Measurements from ENCODE around the gene EFNA2. TPM values are rescaled to one million over a fixed set of nuclear protein-coding genes. Genes with fewer than 3 reads are reported as not detected.
"Not testable (repeated sequence)": the region's sequence is repeated elsewhere in the genome, so short reads cannot be mapped to it uniquely, and the experiment has no call there.

Gene EFNA2
- total and polyA plus RNA-seq, 2 experiments from 2014 or later = 2.7 to 10.3 TPM

GRCh38 chr19:1327125-1327524, 41.5 kb downstream of the EFNA2 start:
- H3K9me2 ChIP-seq (ENCODE audit: insufficient read depth) = no peaks in the 10 kb centered on the region
- no peak for ATAC-seq
- 0 out of 2 replicates have a peak, but pooled peaks cover 10% of the 10 kb centered on the region for H3K27me3 ChIP-seq (ENCODE audit: insufficient read depth)
- peak overlapping the region; percentile 63; the same call in 1 of the 2 replicates for H2AFZ ChIP-seq
- no peak overlapping the region for H3K4me3 Mint-ChIP-seq
- H4K20me1 ChIP-seq (replicated peaks; ENCODE audit: insufficient read depth) = no peaks in the 10 kb centered on the region
- no peaks in the 10 kb centered on the region for H3K36me3 Mint-ChIP-seq (ENCODE audit: low read depth)
- H3K4me3 ChIP-seq = no peak overlapping the region
- H3K4me2 ChIP-seq = no peak overlapping the region
- peaks cover 2% of the 10 kb centered on the region; the same call in 1 of the 2 replicates for H3F3A ChIP-seq (replicated peaks; ENCODE audit: low read depth)
- 0 out of 2 replicates have a peak overlapping the region, but pooled peaks have one; percentile 17 for H3K27ac Mint-ChIP-seq
- H3K27me3 Mint-ChIP-seq (ENCODE audit: insufficient read depth, low read depth, poor library complexity) = peaks cover 18% of the 10 kb centered on the region
- H3K4me1 Mint-ChIP-seq = peaks cover 5% of the 10 kb centered on the region
- H3K27ac ChIP-seq (ENCODE audit: low read depth) = no peak overlapping the region
- peaks cover 6% of the 10 kb centered on the region; the same call in 1 of the 2 replicates for H3K4me1 ChIP-seq (ENCODE audit: insufficient read depth)
- no peaks in the 10 kb centered on the region for H3K79me2 ChIP-seq (replicated peaks; ENCODE audit: insufficient read depth)
- DNase-seq (ENCODE audit: low spot score) = no peak
- H3K36me3 ChIP-seq (ENCODE audit: insufficient read depth) = no peaks in the 10 kb centered on the region
- no peaks in the 10 kb centered on the region for H3K9me3 Mint-ChIP-seq
- TF ChIP-seq ZNF462 (CRISPR knock-in tag; IDR thresholded peaks at IDR 0.05) = no peak
- TF ChIP-seq ZNF114 (CRISPR knock-in tag; IDR thresholded peaks at IDR 0.05) = no peak
- no peak for TF ChIP-seq CREB1 (CRISPR knock-in tag; IDR thresholded peaks at IDR 0.05; ENCODE audit: low read depth)
- no peak for TF ChIP-seq POLR2AphosphoS5 (IDR thresholded peaks at IDR 0.05; ENCODE audit: low read depth)
- no peak for TF ChIP-seq NANOG (IDR thresholded peaks at IDR 0.05; ENCODE audit: borderline replicate concordance)
- TF ChIP-seq EZH2phosphoT487 (IDR thresholded peaks at IDR 0.05; ENCODE audit: unreplicated experiment) = no peak
- TF ChIP-seq ZNF331 (CRISPR knock-in tag; IDR thresholded peaks at IDR 0.05; ENCODE audit: low read depth) = no peak
- no peak for TF ChIP-seq REST (IDR thresholded peaks at IDR 0.05; ENCODE audit: unreplicated experiment)
- no peak for TF ChIP-seq CTCF (conservative IDR thresholded peaks at IDR 0.05; ENCODE audit: low read depth in 2 of 2)
- TF ChIP-seq STAT1 (IDR thresholded peaks at IDR 0.05; ENCODE audit: unreplicated experiment) = no peak

GRCh38 chr19:1332208-1332607, 46.5 kb downstream of the EFNA2 start:
- not testable (repeated sequence) for ATAC-seq; H3K27me3 Mint-ChIP-seq (ENCODE audit: insufficient read depth, low read depth, poor library complexity); DNase-seq (ENCODE audit: low spot score); H3K4me3 ChIP-seq; H3K27ac ChIP-seq (ENCODE audit: low read depth); H3K4me1 Mint-ChIP-seq; H3K4me1 ChIP-seq (ENCODE audit: insufficient read depth); H3K9me2 ChIP-seq (ENCODE audit: insufficient read depth); H3K9me3 Mint-ChIP-seq; H3K27ac Mint-ChIP-seq; H3K4me3 Mint-ChIP-seq; H3K27me3 ChIP-seq (ENCODE audit: insufficient read depth); H4K20me1 ChIP-seq (replicated peaks; ENCODE audit: insufficient read depth); H3K36me3 Mint-ChIP-seq (ENCODE audit: low read depth); H3K4me2 ChIP-seq; H3F3A ChIP-seq (replicated peaks; ENCODE audit: low read depth); H3K36me3 ChIP-seq (ENCODE audit: insufficient read depth); H3K79me2 ChIP-seq (replicated peaks; ENCODE audit: insufficient read depth)
- peak overlapping the region; percentile 100 for H2AFZ ChIP-seq

Measured in GM23338 (cell line).